Esophagus muscularis mucosa (tissue), 3 donors: ENCODE data around the gene VDAC2.

ENCODE experiments used
- POLR2AphosphoS5 ChIP-seq, 2 donors: sonication (generic); formaldehyde crosslinking; IDR thresholded peaks; one replicate each; pipeline ENCODE4 v1.6.1; 2017; ENCODE audit warnings: antibody characterized with exemption in 2 of 2
- TF ChIP-seq, protein P1 (sequence below), 3 experiments: fragments of 200-600 bp in 2 of 3; fragments of 450-650 bp in 1 of 3; sonication (generic) in 2 of 3; IDR thresholded peaks; one replicate each; pipeline ENCODE4 v1.5.1; 2017 to 2019; ENCODE audit warnings: antibody characterized with exemption in 3 of 3, mild to moderate bottlenecking in 2 of 3, moderate library complexity in 1 of 3

- TF ChIP-seq, protein P1, sequence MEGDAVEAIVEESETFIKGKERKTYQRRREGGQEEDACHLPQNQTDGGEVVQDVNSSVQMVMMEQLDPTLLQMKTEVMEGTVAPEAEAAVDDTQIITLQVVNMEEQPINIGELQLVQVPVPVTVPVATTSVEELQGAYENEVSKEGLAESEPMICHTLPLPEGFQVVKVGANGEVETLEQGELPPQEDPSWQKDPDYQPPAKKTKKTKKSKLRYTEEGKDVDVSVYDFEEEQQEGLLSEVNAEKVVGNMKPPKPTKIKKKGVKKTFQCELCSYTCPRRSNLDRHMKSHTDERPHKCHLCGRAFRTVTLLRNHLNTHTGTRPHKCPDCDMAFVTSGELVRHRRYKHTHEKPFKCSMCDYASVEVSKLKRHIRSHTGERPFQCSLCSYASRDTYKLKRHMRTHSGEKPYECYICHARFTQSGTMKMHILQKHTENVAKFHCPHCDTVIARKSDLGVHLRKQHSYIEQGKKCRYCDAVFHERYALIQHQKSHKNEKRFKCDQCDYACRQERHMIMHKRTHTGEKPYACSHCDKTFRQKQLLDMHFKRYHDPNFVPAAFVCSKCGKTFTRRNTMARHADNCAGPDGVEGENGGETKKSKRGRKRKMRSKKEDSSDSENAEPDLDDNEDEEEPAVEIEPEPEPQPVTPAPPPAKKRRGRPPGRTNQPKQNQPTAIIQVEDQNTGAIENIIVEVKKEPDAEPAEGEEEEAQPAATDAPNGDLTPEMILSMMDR (IDR thresholded peaks at IDR 0.05) = no peak
- no peak for TF ChIP-seq POLR2AphosphoS5 (IDR thresholded peaks at IDR 0.05)
Measured at GRCh38 chr10:75226095-75226494, 15.5 kb downstream of the VDAC2 start.
